ENCODE data around the gene ARL4D. TPM values are rescaled to one million over a fixed set of nuclear protein-coding genes. Genes with fewer than 3 reads are reported as not detected.

ARL4D gene
- total and polyA plus RNA-seq, 2 donors (not counting 1 experiment from before 2014, with no cell fraction given) = 11.3 to 14.5 TPM

GRCh38 chr17:43368740-43369506, 29.9 kb upstream of the ARL4D start:
- POLR2A ChIA-PET = interaction anchor here (0.5 to 9.5 kb wide), 20 partner anchors 8 to 544 kb away, joined by 3 to 220 read pairs (median 10); partner anchors contain the start of genes ARL4D, DHX8, NBR1 and RND2
- CTCF ChIA-PET = interaction anchor here (1.0 to 6.1 kb wide), 9 partner anchors 8 to 362 kb away, joined by 3 to 71 read pairs (median 7); partner anchors contain the start of genes ARL4D, DHX8, IFI35 and NBR1
- Mint-ChIP-seq H3K4me1 (peaks cover 52% of the 10 kb centered on the region), H3K9me3 (ENCODE audit: insufficient read depth) (no peaks in the 10 kb centered on the region), H3K27me3 (no peaks in the 10 kb centered on the region), H3K27ac (peak overlapping the region; percentile 100), H3K4me3 (peak overlapping the region; percentile 99)
- H3K27ac ChIP-seq (ENCODE audit: low read length in 2 of 2) = peak overlapping the region; percentile 96 to 98
- DNase-seq (peak; percentile 82), ATAC-seq (ENCODE audit: low read depth) (peak; percentile 42)
- TF ChIP-seq CTCF (IDR thresholded peaks at IDR 0.05) = no peak
- TF ChIP-seq EZH2 (IDR thresholded peaks at IDR 0.05; ENCODE audit: borderline replicate concordance, insufficient read depth, low read depth, low read length, poor library complexity, severe bottlenecking) = no peak
- peak overlapping the region; percentile 99 for H2AFZ ChIP-seq (ENCODE audit: insufficient read depth, low read depth, low read length, poor library complexity, severe bottlenecking)
- no peaks in the 10 kb centered on the region for H3K9me3 ChIP-seq (ENCODE audit: control extremely low read depth in 1 of 3, control insufficient read depth in 2 of 3, insufficient read depth in 1 of 3, low read length in 2 of 3)
- under 1% methylated on average over 46 of the region's 51 CpGs for WGBS (ENCODE audit: insufficient coverage)
- H3K4me3 ChIP-seq (ENCODE audit: control extremely low read depth in 1 of 5, extremely low read depth in 1 of 5, insufficient read depth in 1 of 5, low read depth in 2 of 5, low read length in 4 of 5) = peak overlapping the region; percentile 59 to 84 (median 64)
- H3K36me3 ChIP-seq (replicated peaks in 1 of 2; ENCODE audit: control extremely low read depth in 1 of 2, control insufficient read depth in 1 of 2, extremely low read depth in 1 of 2, insufficient read depth in 2 of 2, low read length in 1 of 2) = no peaks in the 10 kb centered on the region
- H3K79me2 ChIP-seq (ENCODE audit: control insufficient read depth, insufficient read depth, low read length) = no peaks in the 10 kb centered on the region
- H3K4me2 ChIP-seq (replicated peaks; ENCODE audit: low read depth, low read length, poor library complexity, severe bottlenecking) = peak overlapping the region; percentile 99
- intact Hi-C loops (cut with micrococcal nuclease) = loop anchor here (1.0 to 10.0 kb wide), 6 partner anchors 9 to 984 kb away; partner anchors contain the start of genes NBR1, RND2 and STAT3
- H4K20me1 ChIP-seq (ENCODE audit: control insufficient read depth, insufficient read depth, low read length, poor library complexity, severe bottlenecking) = no peaks in the 10 kb centered on the region
- peaks cover 43 to 61% of the 10 kb centered on the region in 2 donors for H3K4me1 ChIP-seq (ENCODE audit: control insufficient read depth in 2 of 2, insufficient read depth in 2 of 2, low read length in 2 of 2)
- H3K9ac ChIP-seq (ENCODE audit: low read length) = peak overlapping the region; percentile 77
- H3K27me3 ChIP-seq (replicated peaks in 1 of 4; ENCODE audit: control extremely low read depth in 1 of 4, control insufficient read depth in 3 of 4, insufficient read depth in 4 of 4, low read length in 3 of 4) = no peaks in the 10 kb centered on the region
